Vagina (tissue), 2 donors: ENCODE measurements around the gene AARS2.

Experiments used
- CTCF ChIP-seq, 3 experiments: fragments of 450-650 bp in 2 of 3; fragments of 200-600 bp in 1 of 3; sonication (generic) in 1 of 3; IDR thresholded peaks; one replicate each; pipeline ENCODE4 v1.5.1; 2017 to 2019; ENCODE audit warnings: antibody characterized with exemption in 3 of 3, mild to moderate bottlenecking in 2 of 3, moderate library complexity in 2 of 3
- POLR2AphosphoS5 ChIP-seq, 2 donors: sonication (generic); formaldehyde crosslinking; IDR thresholded peaks; one replicate each; pipeline ENCODE4 v1.9.0; 2017; ENCODE audit warnings: antibody characterized with exemption in 2 of 2, mild to moderate bottlenecking in 2 of 2, low read depth in 1 of 2; ENCODE audit not compliant: insufficient read depth in 1 of 2

DNA sequence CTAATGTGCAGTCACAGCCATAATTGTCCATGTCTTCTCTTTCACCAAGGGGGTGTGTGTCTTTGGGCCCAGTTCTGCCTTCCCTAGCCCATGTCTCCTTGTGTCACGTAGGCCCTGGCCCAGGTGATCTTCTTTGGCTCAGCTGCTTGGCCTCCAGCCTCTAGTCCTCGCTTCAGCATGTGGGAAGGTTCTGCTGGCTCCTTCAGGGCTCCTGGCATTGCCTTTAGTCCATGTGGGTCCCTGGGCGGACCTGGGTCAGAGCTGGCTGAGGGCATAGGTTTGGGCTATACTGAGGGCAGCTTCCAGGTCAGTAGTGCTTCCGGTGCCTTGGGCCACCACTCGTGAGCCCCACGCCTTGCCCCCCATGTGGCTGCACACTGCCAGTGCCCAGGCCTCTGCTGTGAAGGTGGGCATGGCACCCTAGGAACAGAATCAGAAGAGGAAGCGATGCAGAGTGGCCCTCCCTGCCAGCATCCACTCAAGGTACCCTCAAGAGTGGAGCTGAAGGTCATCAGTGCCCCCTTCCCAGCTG, 12.8 kb downstream of the AARS2 start:
- no peak for TF ChIP-seq CTCF (IDR thresholded peaks at IDR 0.05)
- TF ChIP-seq POLR2AphosphoS5 (IDR thresholded peaks at IDR 0.05; ENCODE audit: insufficient read depth in 1 of 2, low read depth in 1 of 2), result no peak
